Measurements from ENCODE around the gene CCDC174. TPM values are rescaled to one million over a fixed set of nuclear protein-coding genes. Genes with fewer than 3 reads are reported as not detected.

The CCDC174 gene
- total RNA-seq, 3 donors from 2014 or later: 20.0 to 29.8 (median 27.9) TPM

- intact Hi-C loops (cut with DNase I, micrococcal nuclease): no loop called here
- ATAC-seq: no peak
- no peaks in the 10 kb centered on the region for H3K36me3 ChIP-seq (ENCODE audit: low read depth)
- no peak for TF ChIP-seq CTCF (IDR thresholded peaks at IDR 0.05)
- H3K4me1 ChIP-seq (ENCODE audit: low read depth): no peaks in the 10 kb centered on the region
- DNase-seq: no peak
- no peaks in the 10 kb centered on the region for H3K9me3 ChIP-seq
- H3K4me3 ChIP-seq: no peak overlapping the region
Measured at GRCh38 chr3:14614862-14615261, 36.7 kb upstream of the CCDC174 start.

- H3K4me3 ChIP-seq: no peak overlapping the region
- DNase-seq (no peak), ATAC-seq (no peak)
- TF ChIP-seq CTCF (IDR thresholded peaks at IDR 0.05): no peak
- H3K9me3 ChIP-seq: no peaks in the 10 kb centered on the region
- no peaks in the 10 kb centered on the region for H3K4me1 ChIP-seq (ENCODE audit: low read depth)
- intact Hi-C loops (cut with DNase I, micrococcal nuclease): no loop called here
- H3K36me3 ChIP-seq (ENCODE audit: low read depth): no peaks in the 10 kb centered on the region
Measured at GRCh38 chr3:14616606-14617507, 34.7 kb upstream of the CCDC174 start.

- ATAC-seq (no peak), DNase-seq (no peak)
- no peak for TF ChIP-seq CTCF (IDR thresholded peaks at IDR 0.05)
- H3K36me3 ChIP-seq (ENCODE audit: low read depth): no peaks in the 10 kb centered on the region
- no peaks in the 10 kb centered on the region for H3K4me1 ChIP-seq (ENCODE audit: low read depth)
- intact Hi-C loops (cut with DNase I, micrococcal nuclease): no loop called here
- no peak overlapping the region for H3K4me3 ChIP-seq
- H3K9me3 ChIP-seq: no peaks in the 10 kb centered on the region
Measured at GRCh38 chr3:14617508-14618023, 34.0 kb upstream of the CCDC174 start.

- Histone ChIP-seq H3K4me3 (no peak overlapping the region), H3K9me3 (no peaks in the 10 kb centered on the region), H3K4me1 (ENCODE audit: low read depth) (no peaks in the 10 kb centered on the region), H3K36me3 (ENCODE audit: low read depth) (no peaks in the 10 kb centered on the region)
- ATAC-seq (no peak), DNase-seq (no peak)
- intact Hi-C loops (cut with DNase I, micrococcal nuclease): no loop called here
- no peak for TF ChIP-seq CTCF (IDR thresholded peaks at IDR 0.05)
Measured at GRCh38 chr3:14619605-14620004, 32.0 kb upstream of the CCDC174 start.

- ATAC-seq (no peak), DNase-seq (no peak)
- H3K36me3 ChIP-seq (ENCODE audit: low read depth): no peaks in the 10 kb centered on the region
- no peaks in the 10 kb centered on the region for H3K9me3 ChIP-seq
- intact Hi-C loops (cut with DNase I, micrococcal nuclease): no loop called here
- no peaks in the 10 kb centered on the region for H3K4me1 ChIP-seq (ENCODE audit: low read depth)
- TF ChIP-seq CTCF (IDR thresholded peaks at IDR 0.05): no peak
- H3K4me3 ChIP-seq: no peak overlapping the region
Measured at GRCh38 chr3:14620512-14620911, 31.1 kb upstream of the CCDC174 start.
